Cardiac muscle cell (in vitro differentiated cells and primary cell): ENCODE measurements around the gene ARHGAP10. TPM values are rescaled to one million over a fixed set of nuclear protein-coding genes. Genes with fewer than 3 reads are reported as not detected.

ENCODE experiments used
- DNase-seq, 2 donors: peaks; one replicate each; pipeline versions ENCODE4 v3.0.0 to v3.0.0-alpha.2; 2010 to 2017; ENCODE audit warnings: low read depth in 1 of 2, low spot score in 1 of 2
- H3K27ac ChIP-seq: fragments of 200-600 bp; sonication (generic); 2 replicates; pipeline ENCODE4 v1.5.1; 2016
- H3K27me3 ChIP-seq: fragments of 200-600 bp; sonication (generic); 2 replicates; pipeline ENCODE4 v1.6.0; 2016; ENCODE audit warnings: control low read depth
- H3K36me3 ChIP-seq: fragments of 200-600 bp; sonication (generic); 2 replicates; pipeline ENCODE4 v1.5.1; 2016; ENCODE audit warnings: control low read depth
- H3K4me1 ChIP-seq: fragments of 200-600 bp; sonication (generic); 2 replicates; pipeline ENCODE4 v1.8.1; 2017; ENCODE audit warnings: low read depth, mild to moderate bottlenecking, mixed run types
- H3K4me3 ChIP-seq: fragments of 200-600 bp; sonication (generic); 2 replicates; pipeline ENCODE4 v1.5.1; 2016; ENCODE audit warnings: mild to moderate bottlenecking
- H3K9me3 ChIP-seq: fragments of 200-600 bp; sonication (generic); 2 replicates; pipeline ENCODE4 v1.5.1; 2017; ENCODE audit warnings: low read depth, mild to moderate bottlenecking, control low read depth
- CTCF ChIP-seq: IDR thresholded peaks from 2 replicates; pipeline ENCODE4 v1.5.1; 2012; ENCODE audit warnings: low read depth, mild to moderate bottlenecking, low read length
- polyA plus RNA-seq: library from polyadenylated mRNA; unstranded; fragments of >200 nt; fragmentation: Nextera tagmentation; extraction: Ambion mirVana; gene quantifications from 2 replicates; pipeline ENCODE4 v1.2.1, GENCODE V29; 2016
- total RNA-seq: library from RNA; depleted of rRNA; stranded (reverse); fragments of >200 nt; gene quantifications from 2 replicates; pipeline ENCODE4 v1.2.3, GENCODE V29; 2016

ARHGAP10 gene
- total and polyA plus RNA-seq, 2 experiments from 2014 or later: 12.1 to 15.0 TPM

DNA sequence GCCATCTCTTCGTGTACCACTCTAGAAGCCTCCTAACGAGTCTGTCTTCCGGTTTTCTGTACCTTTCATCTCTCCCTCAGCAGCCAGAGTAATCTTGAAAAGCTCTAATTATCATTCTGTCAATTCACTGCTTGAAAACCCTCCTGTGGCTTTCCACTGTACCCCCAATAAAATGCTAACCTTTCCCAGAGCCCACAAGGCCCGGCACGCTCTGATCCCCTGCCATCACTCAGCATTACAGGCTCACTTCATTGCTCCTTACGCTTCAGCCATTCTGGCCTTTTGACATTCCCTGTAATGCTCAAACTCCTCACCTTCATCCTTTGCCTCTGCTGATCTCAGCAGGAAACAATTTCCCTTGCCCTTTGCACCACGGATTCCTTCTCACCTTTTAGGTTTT, 112.9 kb downstream of the ARHGAP10 start:
- Histone ChIP-seq H3K27me3 (no peaks in the 10 kb centered on the region), H3K36me3 (no peaks in the 10 kb centered on the region), H3K9me3 (no peaks in the 10 kb centered on the region), H3K27ac (no peak overlapping the region), H3K4me3 (no peak overlapping the region), H3K4me1 (no peaks in the 10 kb centered on the region)
- TF ChIP-seq CTCF: no peak
- DNase-seq: no peak

GRCh38 chr4:147846318-147847155, 114.6 kb downstream of the ARHGAP10 start:
- no peak overlapping the region for H3K27ac ChIP-seq

DNA sequence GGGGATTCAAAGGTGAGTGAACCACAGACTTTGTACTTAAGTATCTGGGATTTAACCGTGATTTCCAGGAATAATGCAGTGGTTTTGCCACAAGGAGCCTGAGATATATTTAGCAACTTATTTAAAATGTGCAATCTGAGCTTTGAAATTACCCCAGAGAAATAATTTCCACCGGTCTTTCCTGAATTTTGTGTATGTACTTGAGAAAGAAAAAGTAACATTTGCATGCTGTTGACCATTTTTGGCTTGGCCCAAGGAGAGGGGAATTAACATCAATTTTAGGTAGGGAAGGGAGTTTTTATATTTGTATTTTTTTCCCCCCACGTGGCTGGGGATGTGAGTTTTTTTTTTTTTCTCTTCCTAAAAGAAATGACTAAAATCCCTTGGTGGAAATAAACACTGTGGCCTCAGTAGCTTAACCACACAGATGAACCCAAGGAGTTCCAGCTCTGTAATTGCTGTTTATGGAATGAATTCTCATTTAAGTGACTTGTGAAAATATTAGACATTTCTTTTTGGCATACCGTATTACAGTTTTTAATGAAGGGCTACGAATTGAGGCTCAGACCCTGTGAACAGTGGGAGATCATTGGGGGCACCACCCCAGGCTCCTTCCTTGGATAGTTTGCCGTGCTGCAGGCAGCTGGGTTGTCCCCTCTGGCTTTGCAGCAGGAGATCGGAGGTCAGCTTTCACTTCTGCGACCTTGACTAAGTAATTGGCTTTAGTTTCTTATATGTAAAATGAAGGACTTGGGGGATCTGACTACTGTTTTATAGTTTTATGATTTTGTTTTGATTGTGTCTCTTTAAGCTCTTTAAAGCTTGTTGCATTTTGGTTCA, 116.1 kb downstream of the ARHGAP10 start:
- no peak for TF ChIP-seq CTCF
- H3K36me3 ChIP-seq: no peaks in the 10 kb centered on the region
- H3K4me1 ChIP-seq: no peaks in the 10 kb centered on the region
- no peak overlapping the region for H3K27ac ChIP-seq
- no peaks in the 10 kb centered on the region for H3K9me3 ChIP-seq
- DNase-seq: no peak
- H3K4me3 ChIP-seq: no peak overlapping the region
- no peaks in the 10 kb centered on the region for H3K27me3 ChIP-seq

More at GRCh38 chr4:147846318-147847155, 114.6 kb downstream of the ARHGAP10 start:
- DNase-seq: no peak
- H3K36me3 ChIP-seq: no peaks in the 10 kb centered on the region
- no peaks in the 10 kb centered on the region for H3K4me1 ChIP-seq
- H3K4me3 ChIP-seq: no peak overlapping the region
- H3K9me3 ChIP-seq: no peaks in the 10 kb centered on the region
- no peaks in the 10 kb centered on the region for H3K27me3 ChIP-seq
- no peak for TF ChIP-seq CTCF

- TF ChIP-seq CTCF: no peak
- Histone ChIP-seq H3K27me3 (no peaks in the 10 kb centered on the region), H3K4me3 (no peak overlapping the region), H3K27ac (no peak overlapping the region), H3K36me3 (no peaks in the 10 kb centered on the region), H3K4me1 (no peaks in the 10 kb centered on the region), H3K9me3 (no peaks in the 10 kb centered on the region)
- DNase-seq: no peak
Observed at GRCh38 chr4:147848634-147849033, 116.7 kb downstream of the ARHGAP10 start.

DNA sequence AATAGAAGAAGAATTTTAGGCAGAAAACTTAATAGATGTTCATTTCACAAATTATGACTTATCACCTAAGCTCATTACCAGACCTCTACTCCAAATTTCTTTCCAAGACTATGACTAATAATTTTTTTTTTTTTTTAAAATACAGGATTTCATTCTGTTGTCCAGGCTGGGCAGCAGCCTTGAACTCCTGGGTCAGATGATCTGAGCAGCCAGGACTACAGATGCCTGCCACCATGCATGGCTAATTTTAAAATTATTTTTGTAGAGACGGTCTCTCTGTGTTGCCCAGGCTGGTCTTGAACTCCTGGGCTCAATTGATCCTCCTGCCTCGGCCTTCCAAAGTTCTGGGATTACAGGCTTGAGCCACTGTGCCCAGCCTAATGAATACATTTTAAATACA, 119.2 kb downstream of the ARHGAP10 start:
- no peaks in the 10 kb centered on the region for H3K36me3 ChIP-seq
- H3K4me1 ChIP-seq: no peaks in the 10 kb centered on the region
- H3K27ac ChIP-seq: no peak overlapping the region
- no peaks in the 10 kb centered on the region for H3K9me3 ChIP-seq
- no peaks in the 10 kb centered on the region for H3K27me3 ChIP-seq
- H3K4me3 ChIP-seq: no peak overlapping the region
- no peak for DNase-seq
- no peak for TF ChIP-seq CTCF
